Loucy (cell line): ENCODE data around the gene PLEKHG4B.

Experiments used
- H2AFZ ChIP-seq: fragments of 200-600 bp; sonication (generic); 2 replicates; pipeline ENCODE4 v1.6.0; 2016; ENCODE audit warnings: antibody characterized with exemption, mild to moderate bottlenecking, low read length, moderate library complexity
- H3F3A ChIP-seq: fragments of 200-600 bp; 2 replicates; pipeline ENCODE4 v1.6.0; 2016; ENCODE audit warnings: antibody characterized with exemption, low read depth, mild to moderate bottlenecking
- H3K27me3 ChIP-seq: fragments of 200-600 bp; sonication (generic); 2 replicates; pipeline ENCODE4 v1.6.1; 2014; ENCODE audit warnings: low read length, mild to moderate bottlenecking; ENCODE audit not compliant: insufficient read depth, poor library complexity, severe bottlenecking
- H3K36me3 ChIP-seq: fragments of 200-600 bp; sonication (generic); 2 replicates; pipeline ENCODE4 v1.6.1; 2016; ENCODE audit warnings: low read length; ENCODE audit not compliant: insufficient read depth
- H3K4me1 ChIP-seq: fragments of 200-600 bp; sonication (generic); 2 replicates; pipeline ENCODE4 v1.5.1; 2014; ENCODE audit warnings: low read length, mild to moderate bottlenecking; ENCODE audit not compliant: insufficient read depth, poor library complexity, severe bottlenecking
- H3K4me2 ChIP-seq: fragments of 200-600 bp; sonication (generic); 2 replicates; pipeline ENCODE4 v1.6.0; 2014; ENCODE audit warnings: antibody characterized with exemption, low read length, low read depth, mild to moderate bottlenecking; ENCODE audit not compliant: poor library complexity, severe bottlenecking
- H3K4me3 ChIP-seq: fragments of 200-600 bp; sonication (generic); 2 replicates; pipeline ENCODE4 v1.5.1; 2014; ENCODE audit warnings: low read length, mild to moderate bottlenecking, mixed read lengths; ENCODE audit not compliant: poor library complexity, severe bottlenecking
- H3K79me2 ChIP-seq: fragments of 200-600 bp; sonication (generic); 2 replicates; pipeline ENCODE4 v1.6.1; 2014; ENCODE audit warnings: low read length; ENCODE audit not compliant: insufficient read depth
- H3K9ac ChIP-seq: fragments of 200-600 bp; sonication (generic); 2 replicates; pipeline ENCODE4 v1.6.0; 2014; ENCODE audit warnings: mild to moderate bottlenecking, low read depth, low read length, moderate library complexity; ENCODE audit not compliant: poor library complexity, severe bottlenecking
- H3K9me2 ChIP-seq: fragments of 200-600 bp; sonication (generic); replicated peaks from 2 replicates; pipeline ENCODE4 v1.6.1; 2016; ENCODE audit warnings: low read depth, low read length, mixed read lengths
- H3K9me3 ChIP-seq: fragments of 200-600 bp; sonication (generic); 2 replicates; pipeline ENCODE4 v1.6.1; 2014; ENCODE audit warnings: mild to moderate bottlenecking, antibody characterized with exemption, low read length, low read depth; ENCODE audit not compliant: insufficient read depth
- H4K20me1 ChIP-seq: fragments of 200-600 bp; sonication (generic); 2 replicates; pipeline ENCODE4 v1.6.0; 2014; ENCODE audit warnings: antibody characterized with exemption, low read length, mild to moderate bottlenecking; ENCODE audit not compliant: insufficient read depth, poor library complexity, severe bottlenecking
- CTCF ChIP-seq: fragments of 200-600 bp; sonication (generic); conservative IDR thresholded peaks from 2 replicates; pipeline ENCODE4 v1.5.1; 2014; ENCODE audit warnings: mild to moderate bottlenecking, antibody characterized with exemption, low read length
- EZH2phosphoT487 ChIP-seq: fragments of 200-600 bp; IDR thresholded peaks from 2 replicates; pipeline ENCODE4 v1.6.1; 2018; ENCODE audit warnings: antibody characterized with exemption, mild to moderate bottlenecking, moderate library complexity, borderline replicate concordance

Gene PLEKHG4B

DNA sequence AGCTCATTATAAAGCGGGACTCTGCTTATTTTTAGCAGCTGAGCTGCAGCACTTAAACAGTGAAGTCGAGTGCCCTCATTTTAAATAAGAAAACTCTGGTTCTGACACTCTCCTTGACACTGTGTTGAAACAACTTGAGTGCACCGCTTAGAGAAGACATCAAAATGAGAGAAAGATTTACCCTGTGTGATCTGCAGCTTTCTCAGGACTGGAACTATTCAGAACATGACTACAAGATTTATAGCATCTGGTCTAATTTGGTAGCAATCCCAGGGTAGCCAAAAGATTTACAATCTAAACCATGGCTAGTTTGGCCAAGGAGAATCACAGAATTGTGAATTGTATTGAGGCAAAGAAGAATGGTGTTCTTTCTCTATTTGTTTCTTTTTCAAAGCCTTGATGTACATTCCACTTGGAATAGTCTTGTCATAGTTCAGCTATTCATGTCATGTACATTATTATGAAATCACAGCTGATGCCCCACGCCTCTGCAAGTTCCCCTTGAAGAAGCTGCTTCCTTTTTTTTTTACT is 38.7 kb downstream of the PLEKHG4B start:
- Histone ChIP-seq H3K9me3 (peaks cover 8% of the 10 kb centered on the region; the same call in 1 of the 2 replicates), H3K4me1 (no peaks in the 10 kb centered on the region), H3K79me2 (no peaks in the 10 kb centered on the region), H3K9me2 (no peaks in the 10 kb centered on the region), H3K27me3 (no peaks in the 10 kb centered on the region), H3K36me3 (no peaks in the 10 kb centered on the region), H3K9ac (no peak overlapping the region), H4K20me1 (no peaks in the 10 kb centered on the region), H3K4me2 (no peak overlapping the region), H3K4me3 (no peak overlapping the region), H2AFZ (no peak overlapping the region), H3F3A (no peaks in the 10 kb centered on the region)
- no peak for TF ChIP-seq EZH2phosphoT487
- TF ChIP-seq CTCF: no peak

- no peaks in the 10 kb centered on the region for H3K36me3 ChIP-seq
- no peaks in the 10 kb centered on the region for H3K27me3 ChIP-seq
- no peak overlapping the region for H2AFZ ChIP-seq
- H3K79me2 ChIP-seq: no peaks in the 10 kb centered on the region
- no peaks in the 10 kb centered on the region; the same call in 1 of the 2 replicates for H3K9me3 ChIP-seq
- no peak overlapping the region for H3K9ac ChIP-seq
- H3K4me1 ChIP-seq: no peaks in the 10 kb centered on the region
- no peaks in the 10 kb centered on the region for H3K9me2 ChIP-seq
- no peak overlapping the region for H3K4me2 ChIP-seq
- no peak overlapping the region for H3K4me3 ChIP-seq
- H4K20me1 ChIP-seq: no peaks in the 10 kb centered on the region
- TF ChIP-seq CTCF: no peak; the same call in 1 of the 2 replicates
- no peaks in the 10 kb centered on the region for H3F3A ChIP-seq
Observed at GRCh38 chr5:136901-137300, 44.9 kb downstream of the PLEKHG4B start.

DNA sequence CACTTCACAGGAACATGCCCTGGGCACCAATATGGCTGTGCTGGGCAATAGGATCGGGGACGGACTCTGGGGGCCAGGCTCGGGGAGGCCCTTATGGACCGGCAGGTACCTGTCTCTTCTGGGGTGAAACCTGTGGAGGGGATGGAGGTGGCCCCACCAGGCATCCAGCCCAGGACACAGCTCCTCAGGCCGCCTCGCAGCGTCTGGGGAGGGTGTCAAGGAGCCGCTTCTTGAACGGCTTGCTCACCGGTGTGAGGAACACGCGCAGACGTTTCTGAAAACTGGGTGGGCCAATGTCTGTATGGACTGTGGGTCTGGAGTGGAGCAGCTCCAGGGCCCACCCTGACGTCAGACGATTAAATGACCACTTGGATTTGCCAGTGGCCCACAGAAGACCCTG is 45.8 kb downstream of the PLEKHG4B start:
- Histone ChIP-seq H3K4me3 (no peak overlapping the region), H4K20me1 (no peaks in the 10 kb centered on the region), H3K9me2 (no peaks in the 10 kb centered on the region), H3K79me2 (no peaks in the 10 kb centered on the region), H3K27me3 (no peaks in the 10 kb centered on the region), H3K36me3 (no peaks in the 10 kb centered on the region), H3K4me2 (no peak overlapping the region), H3F3A (no peaks in the 10 kb centered on the region), H3K9me3 (no peaks in the 10 kb centered on the region; the same call in 1 of the 2 replicates), H3K9ac (no peak overlapping the region), H3K4me1 (no peaks in the 10 kb centered on the region), H2AFZ (no peak overlapping the region)
- TF ChIP-seq EZH2phosphoT487 (no peak), CTCF (no peak)
